Activated CD4-positive, alpha-beta memory T cell treated with anti-CD3 and anti-CD28 coated beads for 36 hours (primary cell): ENCODE results near the gene ZDHHC20. TPM values are rescaled to one million over a fixed set of nuclear protein-coding genes. Genes with fewer than 3 reads are reported as not detected.
A peak's percentile ranks its signal among the peaks of the same experiment; 100 is the strongest.
"Not testable (repeated sequence)": the region's sequence is repeated elsewhere in the genome, so short reads cannot be mapped to it uniquely, and the experiment has no call there.

ENCODE experiments used
- CTCF ChIA-PET: fragments of 350-600 bp; sonication (Branson Sonifier 250); formaldehyde crosslinking; loops from one replicate; lab custom pipeline; 2021; ENCODE audit warnings: antibody characterized with exemption, inconsistent platforms; lab: Charles Lee
- POLR2A ChIA-PET: fragments of 350-600 bp; sonication (Branson Sonifier 250); formaldehyde crosslinking; loops from one replicate; lab custom pipeline; 2021; ENCODE audit warnings: antibody characterized with exemption; lab: Charles Lee
- DNase-seq: peaks from one replicate; pipeline ENCODE4 v3.0.0-alpha.2; 2020
- H3K27ac Mint-ChIP-seq: one replicate; pipeline ENCODE4 v1.8.0; 2021; ENCODE audit warnings: mixed read lengths
- H3K27me3 Mint-ChIP-seq: one replicate; pipeline ENCODE4 v1.8.0; 2021; ENCODE audit warnings: mixed read lengths
- H3K36me3 Mint-ChIP-seq: one replicate; pipeline ENCODE4 v1.8.0; 2021; ENCODE audit warnings: mixed read lengths
- H3K4me1 Mint-ChIP-seq: one replicate; pipeline ENCODE4 v1.8.0; 2021; ENCODE audit warnings: low read depth, mixed read lengths
- H3K4me3 Mint-ChIP-seq: one replicate; pipeline ENCODE4 v1.8.0; 2021; ENCODE audit warnings: mild to moderate bottlenecking, mixed read lengths
- H3K9me3 Mint-ChIP-seq: one replicate; pipeline ENCODE4 v1.8.0; 2021; ENCODE audit warnings: mixed read lengths
- intact Hi-C: fragments of 100-400 bp; cut with micrococcal nuclease; formaldehyde crosslinking; loops from one replicate; pipeline ENCODE4 v1.15.1; 2023
- total RNA-seq, 2 experiments: library from RNA; stranded (reverse); gene quantifications; one replicate each; pipeline ENCODE4 v1.2.3, GENCODE V29; 2021

ZDHHC20 gene
- total RNA-seq, 2 experiments from 2014 or later = 53.5 to 60.6 TPM

- H3K4me1 Mint-ChIP-seq = peaks cover 39% of the 10 kb centered on the region
Measured at GRCh38 chr13:21435231-21435630, 23.9 kb downstream of the ZDHHC20 start.

DNA sequence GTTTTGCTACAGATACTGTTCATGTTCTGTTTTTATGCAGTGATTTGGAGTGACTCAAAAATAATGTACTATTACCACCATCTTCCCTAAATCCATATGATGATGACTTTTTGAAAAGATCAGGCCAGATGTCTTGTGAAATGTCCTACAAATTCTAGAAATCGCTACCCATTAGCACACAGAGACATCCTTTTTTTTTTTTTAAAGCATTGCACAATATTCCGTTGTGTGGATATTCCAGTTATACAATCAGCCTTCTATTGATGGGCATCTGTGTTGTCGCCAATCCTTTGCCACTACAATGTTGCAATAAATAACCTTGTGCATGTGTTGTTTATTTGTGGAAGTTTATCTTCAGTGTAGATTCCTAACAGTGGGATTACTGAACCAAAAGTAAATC lies 24.5 kb downstream of the ZDHHC20 start:
- DNase-seq = no peak
- Mint-ChIP-seq H3K36me3 (peaks cover 44% of the 10 kb centered on the region), H3K4me3 (no peak overlapping the region), H3K9me3 (peaks cover 32% of the 10 kb centered on the region), H3K27me3 (no peaks in the 10 kb centered on the region), H3K27ac (no peak overlapping the region), H3K4me1 (peaks cover 39% of the 10 kb centered on the region)
- intact Hi-C loops = no loop called here
- CTCF ChIA-PET = no interaction called here
- POLR2A ChIA-PET = no interaction called here

More at GRCh38 chr13:21435231-21435630, 23.9 kb downstream of the ZDHHC20 start:
- H3K9me3 Mint-ChIP-seq = peaks cover 26% of the 10 kb centered on the region
- H3K27me3 Mint-ChIP-seq = no peaks in the 10 kb centered on the region
- H3K27ac Mint-ChIP-seq = peak overlapping the region; percentile 75
- ChIA-PET POLR2A (no interaction called here), CTCF (interaction anchor here (1.5 kb wide), 1 partner anchor 42 kb away, joined by 4 read pairs; no protein-coding TSS in a partner anchor)
- H3K36me3 Mint-ChIP-seq = peaks cover 37% of the 10 kb centered on the region
- H3K4me3 Mint-ChIP-seq = peak overlapping the region; percentile 7
- no peak for DNase-seq
- intact Hi-C loops = loop anchor here (1.0 to 5.0 kb wide), 4 partner anchors 9 to 108 kb away; no protein-coding TSS in a partner anchor

DNA sequence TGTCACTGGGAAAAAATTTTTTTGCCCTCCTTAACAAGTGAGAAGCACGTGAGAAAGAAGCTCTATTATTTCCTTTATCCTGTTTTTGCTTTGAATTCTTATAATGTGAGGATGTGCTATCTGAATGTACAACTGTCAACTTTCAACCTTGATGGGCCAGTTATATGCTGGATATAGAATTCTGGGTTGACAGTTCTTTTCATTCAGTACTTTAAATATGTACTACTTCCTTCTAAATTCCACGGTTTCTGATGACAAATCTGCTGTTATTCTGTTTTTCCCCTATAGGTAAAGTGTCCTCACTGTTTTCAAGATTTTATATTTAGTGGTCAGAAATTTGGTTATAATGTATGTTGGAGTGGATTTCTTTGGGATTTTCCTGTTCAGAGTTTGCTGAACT lies 29.9 kb downstream of the ZDHHC20 start:
- H3K4me3 Mint-ChIP-seq = no peak overlapping the region
- POLR2A ChIA-PET = no interaction called here
- no peak for DNase-seq
- H3K9me3 Mint-ChIP-seq = peaks cover 31% of the 10 kb centered on the region
- no peaks in the 10 kb centered on the region for H3K27me3 Mint-ChIP-seq
- intact Hi-C loops = no loop called here
- H3K4me1 Mint-ChIP-seq = peaks cover 27% of the 10 kb centered on the region
- no peak overlapping the region for H3K27ac Mint-ChIP-seq
- peaks cover 24% of the 10 kb centered on the region for H3K36me3 Mint-ChIP-seq
- CTCF ChIA-PET = interaction anchor here (0.6 kb wide), 1 partner anchor 132 kb away, joined by 3 read pairs; no protein-coding TSS in a partner anchor

DNA sequence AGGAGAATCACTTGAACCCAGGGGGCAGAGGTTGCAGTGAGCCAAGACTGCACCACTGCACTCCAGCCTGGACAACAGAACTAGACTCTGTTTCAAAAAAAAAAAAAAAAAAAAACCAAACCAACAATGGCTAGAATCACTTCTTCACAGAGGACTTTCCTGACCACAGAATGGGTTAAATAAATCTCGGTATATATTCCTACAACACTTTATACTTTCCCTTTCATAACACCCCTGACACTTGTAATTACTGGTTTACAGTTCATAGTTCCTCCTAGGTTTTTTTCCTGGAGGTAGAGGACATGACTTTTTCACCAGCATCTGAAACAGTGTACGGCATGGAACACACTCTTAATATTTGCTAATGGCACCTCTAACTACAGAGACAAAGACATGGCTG lies 31.4 kb downstream of the ZDHHC20 start:
- peaks cover 31% of the 10 kb centered on the region for H3K9me3 Mint-ChIP-seq
- H3K36me3 Mint-ChIP-seq = peaks cover 24% of the 10 kb centered on the region
- no peaks in the 10 kb centered on the region for H3K27me3 Mint-ChIP-seq
- no peak overlapping the region for H3K27ac Mint-ChIP-seq
- intact Hi-C loops = no loop called here
- ChIA-PET CTCF (no interaction called here), POLR2A (no interaction called here)
- no peak for DNase-seq
- peaks cover 27% of the 10 kb centered on the region for H3K4me1 Mint-ChIP-seq
- H3K4me3 Mint-ChIP-seq = no peak overlapping the region

DNA sequence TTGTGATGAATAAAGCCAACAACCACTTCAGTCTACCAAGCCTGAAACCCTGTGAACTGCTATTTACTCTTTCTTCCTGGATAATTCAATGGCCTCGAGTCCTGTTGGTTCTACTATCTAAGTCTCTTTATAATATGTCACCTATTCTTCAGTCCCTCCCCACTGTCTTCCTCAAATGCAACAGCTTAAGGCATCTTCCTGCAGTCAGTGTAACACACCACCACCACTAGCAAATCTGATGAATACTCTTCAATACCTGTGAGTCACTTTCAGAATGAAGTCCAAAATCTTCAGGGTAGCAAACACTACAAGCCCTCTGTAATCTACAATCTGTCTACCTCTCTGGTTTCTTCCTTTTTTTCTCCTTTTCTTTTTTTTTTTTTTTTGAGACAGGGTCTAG lies 32.9 kb downstream of the ZDHHC20 start:
- ChIA-PET POLR2A (no interaction called here), CTCF (no interaction called here)
- Mint-ChIP-seq H3K9me3 (peaks cover 26% of the 10 kb centered on the region), H3K4me1 (peaks cover 30% of the 10 kb centered on the region), H3K4me3 (no peak overlapping the region), H3K27ac (no peak overlapping the region), H3K36me3 (peaks cover 24% of the 10 kb centered on the region), H3K27me3 (no peaks in the 10 kb centered on the region)
- DNase-seq = no peak
- intact Hi-C loops = loop anchor here (1.0 kb wide), 1 partner anchor 9 kb away; no protein-coding TSS in a partner anchor

- peaks cover 2% of the 10 kb centered on the region for H3K36me3 Mint-ChIP-seq
- no peaks in the 10 kb centered on the region for H3K27me3 Mint-ChIP-seq
- DNase-seq = no peak
- POLR2A ChIA-PET = no interaction called here
- H3K9me3 Mint-ChIP-seq = no peaks in the 10 kb centered on the region
- H3K4me3 Mint-ChIP-seq = no peak overlapping the region
- H3K4me1 Mint-ChIP-seq = peaks cover 13% of the 10 kb centered on the region
- H3K27ac Mint-ChIP-seq = no peak overlapping the region
- CTCF ChIA-PET = no interaction called here
- intact Hi-C loops = no loop called here
Measured at GRCh38 chr13:21420706-21421105, 38.4 kb downstream of the ZDHHC20 start.

- intact Hi-C loops = no loop called here
- no peak for DNase-seq
- Mint-ChIP-seq H3K36me3 (peaks cover 44% of the 10 kb centered on the region), H3K4me1 (peaks cover 2% of the 10 kb centered on the region), H3K4me3 (no peak overlapping the region), H3K27ac (no peak overlapping the region), H3K9me3 (peaks cover 12% of the 10 kb centered on the region), H3K27me3 (no peaks in the 10 kb centered on the region)
- ChIA-PET POLR2A (no interaction called here), CTCF (no interaction called here)
Measured at GRCh38 chr13:21413013-21413412, 46.1 kb downstream of the ZDHHC20 start.

GRCh38 chr13:21410453-21410852 lies 48.6 kb downstream of the ZDHHC20 start:
- Mint-ChIP-seq H3K9me3 (peaks cover 19% of the 10 kb centered on the region), H3K36me3 (peaks cover 61% of the 10 kb centered on the region)
- H3K27me3 Mint-ChIP-seq, DNase-seq, intact Hi-C loops, H3K4me1 Mint-ChIP-seq, CTCF ChIA-PET, POLR2A ChIA-PET, H3K4me3 Mint-ChIP-seq, H3K27ac Mint-ChIP-seq: not testable (repeated sequence)

DNA sequence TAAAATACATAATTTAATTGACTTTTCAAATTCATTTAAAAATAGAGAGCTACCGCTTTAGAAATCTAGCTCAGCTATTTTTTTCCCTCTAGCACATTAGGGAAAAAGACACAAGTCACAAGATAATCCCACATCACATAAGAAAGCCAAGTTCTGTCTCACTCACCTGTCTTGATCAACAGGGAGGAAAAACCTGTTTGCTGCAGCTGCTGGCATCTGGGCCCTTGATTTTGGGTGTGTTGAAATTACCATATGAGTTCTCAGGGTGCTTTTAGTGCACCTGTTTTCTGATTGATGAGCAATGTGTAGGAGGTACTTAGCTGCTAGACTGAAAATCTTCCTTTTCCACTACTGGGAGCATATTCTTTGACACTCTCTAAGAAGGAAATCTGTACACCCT lies 53.8 kb downstream of the ZDHHC20 start:
- POLR2A ChIA-PET = no interaction called here
- H3K27ac Mint-ChIP-seq = no peak overlapping the region

DNA sequence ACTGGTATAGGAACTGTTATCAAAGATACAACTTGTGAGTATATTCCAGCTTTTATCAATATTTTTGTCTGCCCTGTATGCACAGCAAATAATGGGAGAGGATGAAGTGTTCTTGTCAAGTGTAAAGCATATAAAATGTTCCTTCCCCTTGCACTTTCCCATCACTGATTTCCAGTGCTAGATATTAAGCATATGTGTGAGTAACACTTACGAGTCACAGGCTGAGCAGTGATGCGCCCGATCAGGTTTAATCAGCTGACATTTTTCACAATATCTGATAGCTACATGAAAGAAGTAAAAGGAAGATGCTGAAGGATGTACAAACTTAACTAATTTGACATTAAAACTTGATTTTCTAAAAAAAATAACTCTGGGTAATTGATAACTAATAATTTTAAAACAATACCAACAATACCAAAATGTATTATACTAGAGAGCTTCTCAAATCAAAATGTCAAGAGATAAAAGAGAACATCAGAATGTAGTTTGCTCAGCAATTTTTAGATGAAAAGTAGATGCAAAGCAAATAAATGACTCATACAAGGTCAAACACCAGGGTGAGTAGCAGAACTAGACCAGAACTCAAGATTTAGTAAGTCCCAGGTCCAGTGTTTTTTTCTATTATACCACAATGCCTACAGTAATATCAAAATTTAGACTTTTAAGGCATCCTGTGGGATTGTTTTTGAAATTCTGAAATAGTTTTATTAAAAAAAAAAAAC lies 56.4 kb downstream of the ZDHHC20 start:
- peak; percentile 17 for DNase-seq
- Mint-ChIP-seq H3K27me3 (no peaks in the 10 kb centered on the region), H3K27ac (no peak overlapping the region), H3K4me3 (no peak overlapping the region), H3K9me3 (peaks cover 5% of the 10 kb centered on the region), H3K36me3 (peaks cover 33% of the 10 kb centered on the region), H3K4me1 (peaks cover 37% of the 10 kb centered on the region)
- POLR2A ChIA-PET = no interaction called here
- CTCF ChIA-PET = interaction anchor here (0.6 to 0.9 kb wide), 2 partner anchors 18 to 77 kb away, joined by 3 to 4 read pairs; no protein-coding TSS in a partner anchor
- intact Hi-C loops = loop anchor here (2.0 to 5.0 kb wide), 3 partner anchors 35 to 75 kb away; partner anchors contain the start of gene ZDHHC20

More for the DNA sequence above, 53.8 kb downstream of the ZDHHC20 start:
- H3K4me1 Mint-ChIP-seq = peaks cover 28% of the 10 kb centered on the region
- DNase-seq = no peak
- H3K36me3 Mint-ChIP-seq = peaks cover 45% of the 10 kb centered on the region
- H3K4me3 Mint-ChIP-seq = no peak overlapping the region
- peaks cover 19% of the 10 kb centered on the region for H3K9me3 Mint-ChIP-seq
- H3K27me3 Mint-ChIP-seq = no peaks in the 10 kb centered on the region
- CTCF ChIA-PET = interaction anchor here (1.0 to 1.1 kb wide), 2 partner anchors 17 to 71 kb away, joined by 3 to 4 read pairs; no protein-coding TSS in a partner anchor
- intact Hi-C loops = no loop called here

DNA sequence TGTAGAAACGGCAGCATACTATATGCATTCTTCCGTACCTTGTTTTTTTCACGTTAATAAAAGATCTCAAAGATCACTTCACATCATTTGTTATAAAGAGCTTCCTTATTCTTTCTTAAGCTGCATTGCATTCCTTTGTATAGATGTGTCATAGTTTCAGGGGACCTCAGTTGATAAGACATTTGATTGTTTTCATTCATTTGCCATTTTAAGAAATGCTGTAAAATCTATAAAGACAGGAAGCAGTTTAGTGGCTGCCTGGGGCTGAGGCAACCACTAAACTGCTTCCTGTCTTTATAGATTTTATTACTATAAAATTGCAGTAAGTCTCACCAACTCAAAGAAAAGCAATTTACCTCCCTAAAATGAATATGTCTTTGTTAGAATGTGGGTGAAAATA lies 59.4 kb downstream of the ZDHHC20 start:
- Mint-ChIP-seq H3K4me1 (peaks cover 56% of the 10 kb centered on the region), H3K4me3 (no peak overlapping the region), H3K27ac (peak overlapping the region; percentile 34), H3K27me3 (no peaks in the 10 kb centered on the region), H3K9me3 (no peaks in the 10 kb centered on the region), H3K36me3 (peaks cover 20% of the 10 kb centered on the region)
- intact Hi-C loops = loop anchor here (5.0 kb wide), 2 partner anchors 38 to 78 kb away; no protein-coding TSS in a partner anchor
- POLR2A ChIA-PET = no interaction called here
- CTCF ChIA-PET = no interaction called here
- DNase-seq = no peak

DNA sequence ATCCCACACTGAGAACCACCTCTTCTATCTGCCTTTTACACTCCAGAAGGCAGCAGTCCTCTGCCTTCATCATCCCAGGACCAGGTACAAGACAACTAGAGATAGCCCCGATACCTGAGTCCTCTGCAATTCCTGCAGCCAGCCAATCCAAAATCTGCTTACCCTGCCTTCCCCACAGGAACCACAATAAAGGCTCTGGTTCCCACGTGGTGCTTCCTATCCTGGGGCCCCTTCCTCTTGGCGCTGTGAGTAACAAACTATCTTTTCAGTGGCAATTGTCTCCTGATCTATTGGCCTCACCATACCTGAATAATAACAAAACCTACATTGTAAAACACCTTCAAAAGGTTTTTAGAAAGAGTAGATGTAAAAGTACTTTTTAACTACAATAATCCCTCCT lies 63.1 kb downstream of the ZDHHC20 start:
- peak; percentile 65 for DNase-seq
- H3K27me3 Mint-ChIP-seq = no peaks in the 10 kb centered on the region
- H3K36me3 Mint-ChIP-seq = peaks cover 21% of the 10 kb centered on the region
- no peak overlapping the region for H3K4me3 Mint-ChIP-seq
- peak overlapping the region; percentile 43 for H3K27ac Mint-ChIP-seq
- no peaks in the 10 kb centered on the region for H3K9me3 Mint-ChIP-seq
- CTCF ChIA-PET = no interaction called here
- intact Hi-C loops = no loop called here
- peaks cover 34% of the 10 kb centered on the region for H3K4me1 Mint-ChIP-seq
- POLR2A ChIA-PET = no interaction called here
